ENCODE measurements around the gene SACM1L. TPM values are rescaled to one million over a fixed set of nuclear protein-coding genes. Genes with fewer than 3 reads are reported as not detected.

SACM1L gene
- polyA plus RNA-seq, 1 experiment = 35.5 TPM

DNA sequence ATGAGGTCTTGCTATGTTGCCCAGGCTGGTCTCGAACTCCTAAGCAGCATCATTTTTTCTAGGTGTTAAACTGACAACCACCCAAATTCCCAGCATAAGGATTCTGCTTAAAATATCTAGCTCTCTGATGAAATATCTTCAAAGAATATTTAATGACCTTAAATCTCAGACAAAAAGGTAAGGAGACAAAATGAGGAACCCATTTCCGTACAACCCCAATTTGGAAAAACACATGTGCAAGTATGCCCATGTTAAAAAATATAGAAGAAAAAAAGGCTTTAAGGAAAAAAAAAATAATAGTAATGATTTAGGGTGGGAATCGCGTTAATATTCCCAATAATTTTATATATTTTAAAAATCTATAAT lies 1.4 kb upstream of the SACM1L start:
- no peak for DNase-seq (ENCODE audit: low read depth, low spot score)
- Histone ChIP-seq H3K27ac (ENCODE audit: low read depth, low read length) (no peak overlapping the region), H3K4me3 (ENCODE audit: low read depth, low read length) (peak overlapping the region; percentile 66; the same call in 1 of the 2 replicates), H3K27me3 (ENCODE audit: control insufficient read depth, insufficient read depth, low read length) (no peaks in the 10 kb centered on the region), H3K9me3 (ENCODE audit: control insufficient read depth, insufficient read depth, low read length) (peaks cover 4% of the 10 kb centered on the region)
- ChIA-PET POLR2A (no interaction called here), CTCF (interaction anchor here (4.1 kb wide), 1 partner anchor 28 kb away, joined by 27 read pairs; no protein-coding TSS in a partner anchor)
- TF ChIP-seq, protein P1, sequence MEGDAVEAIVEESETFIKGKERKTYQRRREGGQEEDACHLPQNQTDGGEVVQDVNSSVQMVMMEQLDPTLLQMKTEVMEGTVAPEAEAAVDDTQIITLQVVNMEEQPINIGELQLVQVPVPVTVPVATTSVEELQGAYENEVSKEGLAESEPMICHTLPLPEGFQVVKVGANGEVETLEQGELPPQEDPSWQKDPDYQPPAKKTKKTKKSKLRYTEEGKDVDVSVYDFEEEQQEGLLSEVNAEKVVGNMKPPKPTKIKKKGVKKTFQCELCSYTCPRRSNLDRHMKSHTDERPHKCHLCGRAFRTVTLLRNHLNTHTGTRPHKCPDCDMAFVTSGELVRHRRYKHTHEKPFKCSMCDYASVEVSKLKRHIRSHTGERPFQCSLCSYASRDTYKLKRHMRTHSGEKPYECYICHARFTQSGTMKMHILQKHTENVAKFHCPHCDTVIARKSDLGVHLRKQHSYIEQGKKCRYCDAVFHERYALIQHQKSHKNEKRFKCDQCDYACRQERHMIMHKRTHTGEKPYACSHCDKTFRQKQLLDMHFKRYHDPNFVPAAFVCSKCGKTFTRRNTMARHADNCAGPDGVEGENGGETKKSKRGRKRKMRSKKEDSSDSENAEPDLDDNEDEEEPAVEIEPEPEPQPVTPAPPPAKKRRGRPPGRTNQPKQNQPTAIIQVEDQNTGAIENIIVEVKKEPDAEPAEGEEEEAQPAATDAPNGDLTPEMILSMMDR (IDR thresholded peaks at IDR 0.05; ENCODE audit: low read depth, low read length) = no peak

DNA sequence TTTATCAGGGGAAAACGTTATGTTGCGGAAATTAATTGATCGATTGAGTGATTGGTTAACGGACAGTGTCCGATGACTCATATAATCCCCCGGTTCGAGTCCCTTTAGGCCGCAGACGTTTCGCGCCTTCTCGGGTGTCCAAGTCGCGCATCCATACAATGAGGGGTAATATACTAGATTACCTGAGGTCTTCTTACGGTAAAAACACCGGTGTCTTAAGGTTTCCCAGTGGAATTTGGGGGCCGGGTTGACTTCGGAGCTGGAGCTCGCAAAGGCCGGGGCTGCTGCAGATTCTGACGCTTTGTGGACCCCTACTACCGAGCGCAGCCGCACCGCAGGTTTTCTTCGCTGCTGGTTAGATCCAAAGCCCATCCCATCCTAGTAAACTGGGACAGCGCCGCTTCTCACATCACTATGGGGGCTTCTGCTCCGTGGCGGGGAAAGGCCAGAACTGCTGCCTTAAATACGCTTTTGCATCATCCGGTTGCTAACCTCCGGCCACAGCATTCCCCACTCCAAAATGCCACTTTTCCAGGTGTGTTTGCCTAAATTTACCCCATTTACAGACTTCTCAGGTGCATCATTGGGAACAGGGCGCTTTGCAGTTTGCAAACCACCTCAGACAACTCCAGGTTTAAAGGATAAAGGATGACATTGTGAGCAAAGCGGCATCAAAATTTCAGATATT lies 858 bp upstream of the SACM1L start:
- Histone ChIP-seq H3K27ac (ENCODE audit: low read depth, low read length) (peak overlapping the region; percentile 39), H3K4me3 (ENCODE audit: low read depth, low read length) (peak overlapping the region; percentile 66), H3K27me3 (ENCODE audit: control insufficient read depth, insufficient read depth, low read length) (no peaks in the 10 kb centered on the region), H3K9me3 (ENCODE audit: control insufficient read depth, insufficient read depth, low read length) (no peaks in the 10 kb centered on the region; the same call in 1 of the 2 replicates)
- CTCF ChIA-PET = interaction anchor here (4.1 kb wide), 1 partner anchor 29 kb away, joined by 27 read pairs; no protein-coding TSS in a partner anchor
- DNase-seq (ENCODE audit: low read depth, low spot score) = no peak
- POLR2A ChIA-PET = interaction anchor here (2.2 kb wide), 1 partner anchor 28 kb away, joined by 20 read pairs; no protein-coding TSS in a partner anchor
- TF ChIP-seq, protein P1 (IDR thresholded peaks at IDR 0.05; ENCODE audit: low read depth, low read length) = no peak

DNA sequence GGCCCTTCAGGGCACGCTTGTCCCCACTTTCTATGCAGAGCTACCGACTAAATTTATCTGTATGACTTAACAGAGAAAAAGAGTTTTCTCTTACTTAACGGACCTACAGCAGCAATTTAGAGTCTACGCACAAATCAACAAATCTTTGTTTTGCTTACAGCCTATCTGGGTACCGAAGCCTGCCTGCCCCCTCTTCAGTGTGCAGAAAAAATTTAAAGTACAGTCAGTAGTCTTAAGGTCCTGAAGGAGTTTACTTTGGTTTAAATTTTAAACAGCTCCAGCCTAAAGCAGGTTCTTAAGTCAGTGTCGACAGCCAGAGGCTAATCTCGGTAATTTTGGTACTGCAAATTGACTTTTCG lies 570 bp downstream of the SACM1L start:
- CTCF ChIA-PET = interaction anchor here (0.9 to 4.1 kb wide), 9 partner anchors 9 to 651 kb away, joined by 3 to 27 read pairs (median 4); no protein-coding TSS in a partner anchor
- Histone ChIP-seq H3K4me3 (ENCODE audit: low read depth, low read length) (peak overlapping the region; percentile 66), H3K9me3 (ENCODE audit: control insufficient read depth, insufficient read depth, low read length) (no peaks in the 10 kb centered on the region; the same call in 1 of the 2 replicates), H3K27me3 (ENCODE audit: control insufficient read depth, insufficient read depth, low read length) (no peaks in the 10 kb centered on the region), H3K27ac (ENCODE audit: low read depth, low read length) (peak overlapping the region; percentile 85)
- POLR2A ChIA-PET = interaction anchor here (0.6 to 2.2 kb wide), 3 partner anchors 23 to 1287 kb away, joined by 3 to 20 read pairs (median 6); no protein-coding TSS in a partner anchor
- TF ChIP-seq, protein P1 (IDR thresholded peaks at IDR 0.05; ENCODE audit: low read depth, low read length) = no peak
- no peak for DNase-seq (ENCODE audit: low read depth, low spot score)

GRCh38 chr3:45690336-45691035 lies 1.3 kb downstream of the SACM1L start:
- no peak for DNase-seq (ENCODE audit: low read depth, low spot score)
- no peaks in the 10 kb centered on the region; the same call in 1 of the 2 replicates for H3K9me3 ChIP-seq (ENCODE audit: control insufficient read depth, insufficient read depth, low read length)
- H3K4me3 ChIP-seq (ENCODE audit: low read depth, low read length) = peak overlapping the region; percentile 66
- no peaks in the 10 kb centered on the region for H3K27me3 ChIP-seq (ENCODE audit: control insufficient read depth, insufficient read depth, low read length)
- TF ChIP-seq, protein P1 (IDR thresholded peaks at IDR 0.05; ENCODE audit: low read depth, low read length) = peak; percentile 25
- ChIA-PET CTCF (interaction anchor here (1.1 to 4.1 kb wide), 7 partner anchors 12 to 652 kb away, joined by 3 to 27 read pairs (median 4); no protein-coding TSS in a partner anchor), POLR2A (interaction anchor here (1.2 to 2.2 kb wide), 2 partner anchors 24 to 30 kb away, joined by 3 to 20 read pairs; no protein-coding TSS in a partner anchor)
- no peak overlapping the region for H3K27ac ChIP-seq (ENCODE audit: low read depth, low read length)

All from AG04450 (cell line).